OCI-LY1 (cell line): Measurements from ENCODE around the gene HLA-DMA.

Experiments used
- H2AFZ ChIP-seq: fragments of 200-600 bp; sonication (generic), shearing (Covaris generic); 2 replicates; pipeline ENCODE4 v1.6.0; 2014; ENCODE audit warnings: antibody characterized with exemption, mild to moderate bottlenecking, low read length
- H3F3A ChIP-seq: fragments of 200-600 bp; sonication (generic), shearing (Covaris generic); 2 replicates; pipeline ENCODE4 v1.6.0; 2014; ENCODE audit warnings: mild to moderate bottlenecking, antibody characterized with exemption, low read length, moderate library complexity; ENCODE audit not compliant: insufficient read depth
- H3K27ac ChIP-seq: fragments of 200-600 bp; sonication (generic); 2 replicates; pipeline ENCODE4 v1.5.1; 2014; ENCODE audit warnings: low read length, mixed run types, mild to moderate bottlenecking, low read depth; ENCODE audit not compliant: poor library complexity, severe bottlenecking
- H3K27me3 ChIP-seq: fragments of 200-600 bp; sonication (generic); 2 replicates; pipeline ENCODE4 v1.6.0; 2014; ENCODE audit warnings: antibody characterized with exemption, mild to moderate bottlenecking, low read length, moderate library complexity; ENCODE audit not compliant: insufficient read depth
- H3K36me3 ChIP-seq: fragments of 200-600 bp; sonication (generic); 2 replicates; pipeline ENCODE4 v1.6.1; 2014; ENCODE audit warnings: mild to moderate bottlenecking, antibody characterized with exemption, low read length, moderate library complexity, mixed read lengths; ENCODE audit not compliant: insufficient read depth
- H3K4me1 ChIP-seq: fragments of 200-600 bp; sonication (generic); 2 replicates; pipeline ENCODE4 v1.5.1; 2014; ENCODE audit warnings: mild to moderate bottlenecking, low read length, moderate library complexity; ENCODE audit not compliant: insufficient read depth, severe bottlenecking
- H3K4me2 ChIP-seq: fragments of 200-600 bp; sonication (generic), shearing (Covaris generic); 2 replicates; pipeline ENCODE4 v1.6.1; 2014; ENCODE audit warnings: low read length
- H3K4me3 ChIP-seq: fragments of 200-600 bp; sonication (generic); 2 replicates; pipeline ENCODE4 v1.5.1; 2014; ENCODE audit warnings: low read length, low read depth, mild to moderate bottlenecking, mixed read lengths; ENCODE audit not compliant: poor library complexity, severe bottlenecking
- H3K79me2 ChIP-seq: fragments of 200-600 bp; shearing (Covaris generic); 2 replicates; pipeline ENCODE4 v1.6.1; 2016; ENCODE audit warnings: mixed run types, low read length, mixed read lengths; ENCODE audit not compliant: insufficient read depth
- H3K9ac ChIP-seq: fragments of 200-600 bp; sonication (generic), shearing (Covaris generic); 2 replicates; pipeline ENCODE4 v1.6.1; 2014; ENCODE audit warnings: mild to moderate bottlenecking, low read length, mixed read lengths
- H3K9me2 ChIP-seq: fragments of 200-600 bp; sonication (generic), shearing (Covaris generic); 2 replicates; pipeline ENCODE4 v1.6.1; 2014; ENCODE audit warnings: low read depth, mild to moderate bottlenecking, low read length, mixed read lengths
- H3K9me3 ChIP-seq: fragments of 200-600 bp; shearing (Covaris generic); 2 replicates; pipeline ENCODE4 v1.6.1; 2014; ENCODE audit warnings: low read length, mixed read lengths
- H4K20me1 ChIP-seq: fragments of 200-600 bp; sonication (generic), shearing (Covaris generic); 2 replicates; pipeline ENCODE4 v1.6.0; 2016; ENCODE audit warnings: mild to moderate bottlenecking, low read length; ENCODE audit not compliant: insufficient read depth
- CTCF ChIP-seq: fragments of 200-600 bp; sonication (generic), shearing (Covaris generic); IDR thresholded peaks from 2 replicates; pipeline ENCODE4 v1.5.1; 2017; ENCODE audit warnings: mild to moderate bottlenecking, antibody characterized with exemption, low read length, moderate library complexity, mixed read lengths
- EZH2 ChIP-seq: fragments of 200-600 bp; sonication (generic), shearing (Covaris generic); IDR thresholded peaks from 2 replicates; pipeline ENCODE4 v1.8.0; 2017; ENCODE audit warnings: borderline replicate concordance, mixed run types, mild to moderate bottlenecking, antibody characterized with exemption, low read length, moderate library complexity, mixed read lengths

Gene HLA-DMA

GRCh38 chr6:32963866-32964265, 11.0 kb upstream of the HLA-DMA start:
- H3K4me1 ChIP-seq = peaks cover 36% of the 10 kb centered on the region
- no peaks in the 10 kb centered on the region; the same call in 1 of the 2 replicates for H3F3A ChIP-seq
- no peak overlapping the region for H3K27ac ChIP-seq
- H3K4me3 ChIP-seq = no peak overlapping the region
- H3K27me3 ChIP-seq = no peaks in the 10 kb centered on the region
- no peak overlapping the region for H3K9ac ChIP-seq
- no peak overlapping the region for H3K4me2 ChIP-seq
- H3K36me3 ChIP-seq = no peaks in the 10 kb centered on the region
- peaks cover 8% of the 10 kb centered on the region for H3K9me3 ChIP-seq
- H2AFZ ChIP-seq = no peak overlapping the region
- H4K20me1 ChIP-seq = no peaks in the 10 kb centered on the region
- H3K79me2 ChIP-seq = 0 out of 2 replicates have a peak, but pooled peaks cover 14% of the 10 kb centered on the region
- no peaks in the 10 kb centered on the region for H3K9me2 ChIP-seq
- TF ChIP-seq CTCF = no peak
- TF ChIP-seq EZH2 = no peak

DNA sequence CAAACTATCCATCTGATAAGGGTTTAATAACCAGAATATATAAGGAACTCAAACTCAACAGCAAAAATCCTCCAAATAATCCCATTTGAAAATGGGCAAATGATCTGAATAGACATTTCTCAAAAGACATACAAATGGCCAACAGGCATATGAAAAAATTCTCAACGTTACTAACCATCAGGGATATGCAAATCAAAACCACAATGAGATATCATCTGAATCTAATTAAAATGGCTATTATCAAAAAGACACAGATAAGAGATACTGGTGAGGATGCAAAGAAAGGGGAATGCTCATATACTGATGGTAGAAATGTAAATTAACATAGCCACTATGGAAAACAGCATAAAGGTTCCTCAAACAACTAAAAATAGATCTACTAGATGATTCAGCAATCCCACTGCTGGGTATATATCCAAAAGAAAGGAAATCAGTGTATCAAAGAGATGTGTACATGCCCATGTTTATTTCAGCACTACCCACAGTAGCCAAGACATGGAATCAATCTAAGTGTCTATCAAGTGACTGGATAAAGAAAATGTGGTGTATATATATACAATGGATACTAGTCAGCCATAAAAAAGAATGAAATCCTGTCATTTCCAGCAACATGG, 9.4 kb upstream of the HLA-DMA start:
- Histone ChIP-seq H2AFZ (no peak overlapping the region), H3K9ac (no peak overlapping the region), H3K27me3 (no peaks in the 10 kb centered on the region), H3K9me2 (no peaks in the 10 kb centered on the region), H3F3A (no peaks in the 10 kb centered on the region; the same call in 1 of the 2 replicates), H4K20me1 (no peaks in the 10 kb centered on the region), H3K27ac (no peak overlapping the region), H3K4me3 (no peak overlapping the region), H3K4me2 (no peak overlapping the region), H3K79me2 (0 out of 2 replicates have a peak, but pooled peaks cover 14% of the 10 kb centered on the region), H3K9me3 (peaks cover 8% of the 10 kb centered on the region), H3K4me1 (peaks cover 33% of the 10 kb centered on the region), H3K36me3 (no peaks in the 10 kb centered on the region)
- TF ChIP-seq CTCF = no peak
- no peak for TF ChIP-seq EZH2

DNA sequence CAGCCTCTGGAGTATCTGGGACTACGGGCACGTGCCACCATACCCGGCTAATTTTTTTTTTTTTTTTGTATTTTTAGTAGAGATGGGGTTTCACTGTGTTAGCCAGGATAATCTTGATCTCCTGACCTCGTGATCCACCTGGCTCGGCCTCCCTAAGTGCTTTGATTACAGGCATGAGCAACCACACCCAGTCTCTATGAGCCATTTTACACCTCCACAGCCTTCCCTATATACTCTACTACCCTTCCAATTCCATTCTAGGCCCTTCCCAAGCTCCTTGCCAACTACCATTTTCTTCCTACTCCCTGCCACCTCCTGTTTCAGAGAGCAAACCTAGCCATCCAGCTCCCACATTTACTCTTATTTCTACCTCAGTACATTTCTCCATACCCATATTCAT, 7.7 kb upstream of the HLA-DMA start:
- H3K9me2 ChIP-seq = no peaks in the 10 kb centered on the region
- H3K4me3 ChIP-seq = no peak overlapping the region
- H3K4me1 ChIP-seq = peaks cover 28% of the 10 kb centered on the region
- no peaks in the 10 kb centered on the region; the same call in 1 of the 2 replicates for H3F3A ChIP-seq
- 0 out of 2 replicates have a peak, but pooled peaks cover 14% of the 10 kb centered on the region for H3K79me2 ChIP-seq
- TF ChIP-seq EZH2 (no peak), CTCF (no peak)
- no peaks in the 10 kb centered on the region for H3K27me3 ChIP-seq
- no peak overlapping the region for H3K9ac ChIP-seq
- no peak overlapping the region for H3K4me2 ChIP-seq
- no peak overlapping the region for H3K27ac ChIP-seq
- H3K36me3 ChIP-seq = no peaks in the 10 kb centered on the region
- H3K9me3 ChIP-seq = peaks cover 8% of the 10 kb centered on the region
- H2AFZ ChIP-seq = no peak overlapping the region
- H4K20me1 ChIP-seq = no peaks in the 10 kb centered on the region
